IMR-90 (cell line): Measurements from ENCODE around the gene RNF123.

Source experiments
- BHLHE40 ChIP-seq: fragments of 150-350 bp; IDR thresholded peaks from 2 replicates; pipeline ENCODE4 v1.6.1; 2016; ENCODE audit warnings: mild to moderate bottlenecking, low read depth, low read length
- CEBPB ChIP-seq: IDR thresholded peaks from 2 replicates; pipeline ENCODE4 v1.6.1; 2012; ENCODE audit warnings: low read depth, low read length, improper control_type of control experiment
- CTCF ChIP-seq: conservative IDR thresholded peaks from 2 replicates; pipeline ENCODE4 v1.5.1; 2012; ENCODE audit warnings: mild to moderate bottlenecking, low read depth, low read length, improper control_type of control experiment
- ELK1 ChIP-seq: fragments of 150-350 bp; IDR thresholded peaks from 2 replicates; pipeline ENCODE4 v1.6.1; 2016; ENCODE audit warnings: low read depth, mild to moderate bottlenecking, low read length, moderate library complexity, borderline replicate concordance
- FOS ChIP-seq: fragments of 150-350 bp; IDR thresholded peaks from 2 replicates; pipeline ENCODE4 v1.6.1; 2016; ENCODE audit warnings: low read depth, low read length
- MAFK ChIP-seq: IDR thresholded peaks from 2 replicates; pipeline ENCODE4 v1.6.1; 2012; ENCODE audit warnings: low read depth, low read length, improper control_type of control experiment
- POLR2A ChIP-seq: IDR thresholded peaks from 2 replicates; pipeline ENCODE4 v1.6.1; 2012; ENCODE audit warnings: mild to moderate bottlenecking, low read depth, low read length
- RAD21 ChIP-seq: IDR thresholded peaks from 2 replicates; pipeline ENCODE4 v1.6.1; 2012; ENCODE audit warnings: low read length, improper control_type of control experiment
- RCOR1 ChIP-seq: IDR thresholded peaks from 2 replicates; pipeline ENCODE4 v1.6.1; 2012; ENCODE audit warnings: mild to moderate bottlenecking, low read length, improper control_type of control experiment; ENCODE audit not compliant: insufficient replicate concordance
- RFX5 ChIP-seq: IDR thresholded peaks from 2 replicates; pipeline ENCODE4 v1.8.0; 2012; ENCODE audit warnings: low read depth, mild to moderate bottlenecking, low read length, moderate library complexity
- SMC3 ChIP-seq: fragments of 150-350 bp; IDR thresholded peaks from 2 replicates; pipeline ENCODE4 v1.6.1; 2016; ENCODE audit warnings: low read depth, mild to moderate bottlenecking, antibody characterized with exemption, low read length, moderate library complexity
- USF2 ChIP-seq: fragments of 150-350 bp; IDR thresholded peaks from 2 replicates; pipeline ENCODE4 v1.6.1; 2017; ENCODE audit warnings: mild to moderate bottlenecking, antibody characterized with exemption, low read length, low read depth

GRCh38 chr3:49699281-49699979 lies 10.1 kb downstream of the RNF123 start:
- no peak for TF ChIP-seq CTCF
- TF ChIP-seq CEBPB = no peak
- TF ChIP-seq MAFK = no peak
- TF ChIP-seq RCOR1 = no peak
- TF ChIP-seq RAD21 = no peak
- TF ChIP-seq RFX5 = no peak
- TF ChIP-seq POLR2A = no peak
- no peak for TF ChIP-seq FOS
- no peak for TF ChIP-seq BHLHE40
- no peak for TF ChIP-seq SMC3
- no peak for TF ChIP-seq ELK1
- TF ChIP-seq USF2 = no peak
